Activated CD8-positive, alpha-beta memory T cell treated with anti-CD3 and anti-CD28 coated beads for 48 hours (primary cell): ENCODE measurements around the gene ACOXL.
"Not testable (repeated sequence)": the region's sequence is repeated elsewhere in the genome, so short reads cannot be mapped to it uniquely, and the experiment has no call there.

Experiments used
- DNase-seq, 3 experiments: peaks; one replicate each; pipeline ENCODE4 v3.0.0-alpha.2; 2020; ENCODE audit warnings: low read depth in 2 of 3, low spot score in 2 of 3

The ACOXL gene

GRCh38 chr2:111031546-111032478 lies 299.4 kb downstream of the ACOXL start:
- DNase-seq: no peak

- DNase-seq: no peak
Observed at GRCh38 chr2:111032721-111033429, 300.5 kb downstream of the ACOXL start.

- no peak for DNase-seq
Observed at GRCh38 chr2:111034146-111034545, 301.8 kb downstream of the ACOXL start.

- DNase-seq: no peak
Observed at GRCh38 chr2:111034606-111035005, 302.2 kb downstream of the ACOXL start.

- no peak for DNase-seq
Observed at GRCh38 chr2:111035830-111036441, 303.6 kb downstream of the ACOXL start.

- DNase-seq: no peak
Observed at GRCh38 chr2:111037128-111037527, 304.8 kb downstream of the ACOXL start.

- DNase-seq: no peak
Observed at GRCh38 chr2:111039628-111040383, 307.4 kb downstream of the ACOXL start.

- DNase-seq: no peak
Observed at GRCh38 chr2:111041398-111042202, 309.2 kb downstream of the ACOXL start.

GRCh38 chr2:111042261-111042660 lies 309.9 kb downstream of the ACOXL start:
- DNase-seq: no peak

GRCh38 chr2:111042772-111043771 lies 310.7 kb downstream of the ACOXL start:
- DNase-seq: no peak

GRCh38 chr2:111044066-111044465 lies 311.7 kb downstream of the ACOXL start:
- DNase-seq: no peak

GRCh38 chr2:111045236-111045635 lies 312.9 kb downstream of the ACOXL start:
- not testable (repeated sequence) for DNase-seq

GRCh38 chr2:111045771-111046444 lies 313.5 kb downstream of the ACOXL start:
- DNase-seq: no peak

GRCh38 chr2:111046670-111047069 lies 314.3 kb downstream of the ACOXL start:
- no peak for DNase-seq

- no peak for DNase-seq
Observed at GRCh38 chr2:111048856-111049768, 316.7 kb downstream of the ACOXL start.

GRCh38 chr2:111049792-111050640 lies 317.6 kb downstream of the ACOXL start:
- no peak for DNase-seq
